Mucosa of descending colon (tissue), 3 donors: Measurements from ENCODE around the gene IL3RA. TPM values are rescaled to one million over a fixed set of nuclear protein-coding genes. Genes with fewer than 3 reads are reported as not detected.

Experiments used
- ATAC-seq: fragments of 200-7000 bp; cut with Tn5 transposase; one replicate; pipeline ENCODE4 v1.9.1; 2020; ENCODE audit warnings: mild to moderate bottlenecking, moderate library complexity
- DNase-seq, 3 donors: peaks; one replicate each; pipeline ENCODE4 v3.0.0-alpha.2; 2020
- H3K36me3 ChIP-seq: fragments of 200-600 bp; one replicate; pipeline ENCODE4 v1.8.0; 2021; ENCODE audit warnings: low read depth, mild to moderate bottlenecking
- H3K4me1 ChIP-seq: fragments of 200-600 bp; one replicate; pipeline ENCODE4 v1.8.0; 2021; ENCODE audit warnings: low read depth, mild to moderate bottlenecking
- H3K4me3 ChIP-seq: fragments of 200-600 bp; one replicate; pipeline ENCODE4 v1.8.0; 2021; ENCODE audit warnings: mild to moderate bottlenecking
- H3K9me3 ChIP-seq: fragments of 200-600 bp; one replicate; pipeline ENCODE4 v1.8.0; 2021; ENCODE audit warnings: mild to moderate bottlenecking
- CTCF ChIP-seq: fragments of 200-600 bp; IDR thresholded peaks from one replicate; pipeline ENCODE4 v1.8.0; 2022; ENCODE audit warnings: antibody characterized with exemption, mild to moderate bottlenecking
- intact Hi-C, 2 donors: fragments of 100-400 bp; cut with DNase I in 1 of 2; cut with micrococcal nuclease in 1 of 2; formaldehyde crosslinking; loops; one replicate each; pipeline versions ENCODE4 v1.11.0 to v1.11.1; 2022; cut with DNase I, micrococcal nuclease
- total RNA-seq, 3 donors: library from RNA; stranded (reverse); fragmentation: NEBNext Ultra II Directional in 2 of 3; extraction: Animal tissue kit (Norgen Biotek cat#: 25700) in 2 of 3; gene quantifications; one replicate each; pipeline versions ENCODE4 v1.2.1 to v1.2.4, GENCODE V29; 2021 to 2023
- donor health status: DM: no; HTN: no; CAD: no; lungs with moderate emphysema.
- donor health status: DM: no; HTN: no; CAD: no.
- donor health status: DM: no; HTN: yes; CAD: no.

Gene IL3RA
- total RNA-seq, 3 donors from 2014 or later: 6.3 to 11.6 (median 8.5) TPM

GRCh38 chrX:1412551-1413161 is 76.1 kb downstream of the IL3RA start:
- ATAC-seq (no peak), DNase-seq (peak in 1 of 3 donors; percentile 12)
- Histone ChIP-seq H3K4me1 (no peaks in the 10 kb centered on the region), H3K36me3 (no peaks in the 10 kb centered on the region), H3K9me3 (no peaks in the 10 kb centered on the region), H3K4me3 (no peak overlapping the region)
- no peak for TF ChIP-seq CTCF
- intact Hi-C loops: no loop called here

GRCh38 chrX:1416327-1416784 is 79.8 kb downstream of the IL3RA start:
- Histone ChIP-seq H3K9me3 (peaks cover 8% of the 10 kb centered on the region), H3K4me1 (no peaks in the 10 kb centered on the region), H3K36me3 (no peaks in the 10 kb centered on the region), H3K4me3 (no peak overlapping the region)
- DNase-seq (peak in 1 of 3 donors; percentile 9), ATAC-seq (no peak)
- intact Hi-C loops: no loop called here
- TF ChIP-seq CTCF: no peak

DNA sequence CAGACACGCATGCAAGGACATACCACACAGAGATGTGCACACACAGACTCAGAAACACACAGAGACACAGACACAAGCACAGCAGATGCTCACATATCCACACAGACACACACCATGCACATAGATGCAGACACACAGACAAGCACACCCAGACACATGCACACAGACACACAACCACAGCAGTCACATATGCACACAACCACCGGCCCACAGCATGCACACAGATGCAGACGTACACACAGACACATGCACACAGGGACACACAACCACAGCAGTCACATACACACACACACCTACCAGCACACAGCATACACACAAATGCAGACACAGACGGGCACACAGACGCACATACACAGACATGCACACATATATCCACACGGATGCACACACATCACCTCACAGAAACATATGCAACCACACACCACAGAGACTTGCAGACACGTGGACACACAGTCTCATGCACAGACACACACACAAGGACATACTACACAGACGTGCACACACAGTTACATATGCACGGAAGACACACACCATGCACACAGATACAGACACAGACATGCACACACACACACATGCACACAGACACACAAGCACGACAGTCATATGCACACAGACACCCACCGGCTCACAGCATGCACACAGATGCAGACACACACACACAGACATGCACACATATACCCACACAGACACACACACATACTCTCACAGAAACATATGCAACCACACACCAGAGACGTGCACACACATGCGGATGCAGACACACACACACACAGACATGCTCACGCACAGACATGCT is 80.6 kb downstream of the IL3RA start:
- H3K9me3 ChIP-seq: peaks cover 13% of the 10 kb centered on the region
- no peaks in the 10 kb centered on the region for H3K4me1 ChIP-seq
- TF ChIP-seq CTCF: no peak
- ATAC-seq: no peak
- intact Hi-C loops: no loop called here
- H3K36me3 ChIP-seq: no peaks in the 10 kb centered on the region
- no peak overlapping the region for H3K4me3 ChIP-seq
- DNase-seq: no peak

GRCh38 chrX:1417921-1418771 is 81.6 kb downstream of the IL3RA start:
- intact Hi-C loops: no loop called here
- H3K36me3 ChIP-seq: no peaks in the 10 kb centered on the region
- DNase-seq (peak in 1 of 3 donors; percentile 19), ATAC-seq (no peak)
- H3K4me1 ChIP-seq: no peaks in the 10 kb centered on the region
- no peak overlapping the region for H3K4me3 ChIP-seq
- TF ChIP-seq CTCF: no peak
- peaks cover 20% of the 10 kb centered on the region for H3K9me3 ChIP-seq

DNA sequence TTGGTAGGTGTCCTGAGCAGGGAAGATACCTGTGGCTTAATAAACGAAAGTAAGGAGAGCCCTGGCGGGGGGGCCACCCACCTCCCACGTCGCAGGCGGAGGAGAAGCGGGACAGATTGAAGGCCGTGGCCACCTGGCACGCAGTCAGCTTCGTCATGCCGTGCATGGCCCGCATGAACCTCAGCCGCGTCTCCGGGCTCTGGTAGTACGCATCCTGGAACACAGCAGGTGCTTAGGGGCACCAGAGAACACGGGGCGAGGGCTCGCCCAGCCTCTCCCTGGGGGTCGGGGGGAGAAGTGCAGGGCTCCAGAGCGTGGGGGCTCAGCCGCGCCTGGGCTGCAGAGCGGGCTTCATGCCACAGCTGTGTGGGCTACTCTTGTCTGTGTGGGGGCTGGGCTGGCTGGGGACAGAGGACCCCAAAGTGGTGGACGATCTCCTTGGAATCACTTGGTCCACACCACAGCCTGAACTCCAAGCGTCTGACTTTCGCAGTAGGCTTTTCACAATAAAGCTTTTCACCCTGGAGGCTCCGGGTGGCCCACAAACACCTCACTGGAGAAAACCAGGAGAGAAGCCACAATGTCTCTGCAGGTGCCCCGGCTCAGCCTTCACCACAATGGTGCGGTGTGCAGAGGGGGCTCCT is 82.4 kb downstream of the IL3RA start:
- ATAC-seq (peak; percentile 10), DNase-seq (no peak)
- intact Hi-C loops: no loop called here
- H3K4me1 ChIP-seq: no peaks in the 10 kb centered on the region
- TF ChIP-seq CTCF: no peak
- H3K36me3 ChIP-seq: no peaks in the 10 kb centered on the region
- H3K9me3 ChIP-seq: peaks cover 22% of the 10 kb centered on the region
- H3K4me3 ChIP-seq: no peak overlapping the region
